HepG2 (cell line): ENCODE results near the gene AMPH. TPM values are rescaled to one million over a fixed set of nuclear protein-coding genes. Genes with fewer than 3 reads are reported as not detected.

Experiments
- ATAC-seq: fragments of 200-7000 bp; cut with Tn5 transposase; 3 replicates; pipeline ENCODE4 v1.9.1; 2020; ENCODE audit warnings: mild to moderate bottlenecking, moderate library complexity
- BruUV-seq: library from RNA; stranded (reverse); fragments of 400-500 nt; replicated peaks from 2 replicates; lab custom pipeline; 2021; lab: Mats Ljungman, UMichigan
- CTCF ChIA-PET: fragments of 300-600 bp; formaldehyde crosslinking; extraction: SDS; loops from one replicate; lab custom pipeline; 2021; ENCODE audit warnings: low total read pairs, inconsistent platforms, low intra/inter-chr PET ratio; lab: Yijun Ruan, JAX
- POLR2A ChIA-PET: fragments of 350-600 bp; sonication (Branson Sonifier 250); formaldehyde crosslinking; loops from one replicate; lab custom pipeline; 2020; ENCODE audit warnings: antibody characterized with exemption, inconsistent platforms; lab: Yijun Ruan, JAX
- DNase-seq: peaks from one replicate; pipeline ENCODE4 v3.0.0-alpha.2; 2015; ENCODE audit warnings: low spot score
- FAIRE-seq: peaks from 3 replicates; lab custom pipeline; 2011; peaks lifted over from hg19 to GRCh38; lab: Jason Lieb, UNC
- H2AFZ ChIP-seq: one replicate; pipeline ENCODE4 v1.6.1; 2011; ENCODE audit warnings: low read length, inconsistent platforms
- H3K27ac ChIP-seq: fragments of 300-600 bp; 3 replicates; pipeline ENCODE4 v1.8.0; 2011; ENCODE audit warnings: mixed run types, mild to moderate bottlenecking, mixed read lengths, low read length, inconsistent platforms; ENCODE audit not compliant: insufficient read depth; ENCODE audit errors: extremely low read length
- H3K27me3 ChIP-seq, 2 experiments: fragments of 200-600 bp in 1 of 2; 2 replicates in 1 of 2; 3 replicates in 1 of 2; pipeline versions ENCODE4 v1.6.0 to v1.8.0; 2011; ENCODE audit warnings: low read length in 2 of 2, mild to moderate bottlenecking in 2 of 2, moderate library complexity in 2 of 2, inconsistent platforms in 1 of 2; ENCODE audit not compliant: insufficient read depth in 2 of 2, control insufficient read depth in 1 of 2
- H3K36me3 ChIP-seq, 2 experiments: fragments of 200-600 bp in 1 of 2; replicated peaks in 1 of 2; 2 replicates in 1 of 2; 3 replicates in 1 of 2; pipeline versions ENCODE4 v1.5.1 to v1.8.0; 2011; ENCODE audit warnings: low read length in 2 of 2, inconsistent platforms in 1 of 2; ENCODE audit not compliant: insufficient read depth in 2 of 2, control insufficient read depth in 1 of 2
- H3K4me1 ChIP-seq: 2 replicates; pipeline ENCODE4 v1.5.1; 2012; ENCODE audit warnings: low read length, inconsistent platforms; ENCODE audit not compliant: insufficient read depth
- H3K4me2 ChIP-seq: 2 replicates; pipeline ENCODE4 v1.6.0; 2011; ENCODE audit warnings: low read depth, low read length, inconsistent platforms
- H3K4me3 ChIP-seq, 3 experiments: fragments of 200-600 bp in 1 of 3; sonication (generic), shearing (Covaris generic) in 1 of 3; replicated peaks in 1 of 3; 2 replicates each; pipeline ENCODE4 v1.5.1; 2011 to 2016; ENCODE audit warnings: low read length in 3 of 3, inconsistent platforms in 2 of 3, low read depth in 2 of 3, mild to moderate bottlenecking in 2 of 3, control low read depth in 1 of 3, mixed read lengths in 1 of 3; ENCODE audit not compliant: insufficient read depth in 1 of 3
- H3K79me2 ChIP-seq: one replicate; pipeline ENCODE4 v1.6.1; 2011; ENCODE audit warnings: low read length, inconsistent platforms; ENCODE audit not compliant: insufficient read depth
- H3K9ac ChIP-seq: 2 replicates; pipeline ENCODE4 v1.6.0; 2011; ENCODE audit warnings: mild to moderate bottlenecking, low read depth, low read length, inconsistent platforms; ENCODE audit not compliant: insufficient read depth
- H3K9me3 ChIP-seq: 2 replicates; pipeline ENCODE4 v1.5.1; 2012; ENCODE audit warnings: mild to moderate bottlenecking, low read length
- H4K20me1 ChIP-seq: 2 replicates; pipeline ENCODE4 v1.6.0; 2011; ENCODE audit warnings: inconsistent platforms, mild to moderate bottlenecking, low read length, moderate library complexity; ENCODE audit not compliant: insufficient read depth
- GTF2F1 ChIP-seq: fragments of 150-350 bp; IDR thresholded peaks from 2 replicates; pipeline ENCODE4 v1.6.1; 2014; ENCODE audit warnings: low read length
- HDAC6 ChIP-seq: fragments of 200-600 bp; sonication (generic); IDR thresholded peaks from 2 replicates; pipeline ENCODE4 v1.7.0; 2017; ENCODE audit warnings: mild to moderate bottlenecking, antibody characterized with exemption, low read length, low read depth
- HMG20B ChIP-seq: conservative IDR thresholded peaks from 2 replicates; pipeline ENCODE4 v1.6.1; 2016; ENCODE audit warnings: missing genetic modification reagents, missing compliant biosample characterization
- KLF11 ChIP-seq: IDR thresholded peaks from 2 replicates; pipeline ENCODE4 v1.6.1; 2016; ENCODE audit warnings: missing compliant biosample characterization
- NFE2 ChIP-seq: sonication (generic); formaldehyde crosslinking; IDR thresholded peaks from 2 replicates; pipeline ENCODE4 v1.4.0; 2020; ENCODE audit warnings: missing genetic modification reagents
- PLRG1 ChIP-seq: fragments of 450-650 bp; conservative IDR thresholded peaks from 2 replicates; pipeline ENCODE4 v1.6.1; 2016
- ZEB1 ChIP-seq: IDR thresholded peaks from 2 replicates; pipeline ENCODE4 v1.6.1; 2012; ENCODE audit warnings: mild to moderate bottlenecking, low read depth, inconsistent platforms; ENCODE audit not compliant: insufficient replicate concordance
- ZNF580 ChIP-seq: IDR thresholded peaks from 2 replicates; pipeline ENCODE4 v1.6.1; 2016; ENCODE audit warnings: low read depth, borderline replicate concordance
- WGBS: methylation state at CpG from one replicate; pipeline ENCODE4 v1.1.6; 2017; ENCODE audit warnings: low lambda C conversion rate; 5-methylcytosine and 5-hydroxymethylcytosine counted together
- in situ Hi-C: cut with HindIII; loops from 2 replicates; pipeline ENCODE4 v1.10.0; 2017; ENCODE audit warnings: low pct_unique_long_range_greater_than_20kb; ENCODE audit not compliant: extremely low pct_ligation_motif_present
- intact Hi-C: fragments of 100-400 bp; cut with micrococcal nuclease; formaldehyde crosslinking; loops from one replicate; pipeline ENCODE4 v1.10.0; 2022; ENCODE audit not compliant: unreplicated experiment
- polyA plus RNA-seq, 8 experiments: library from polyadenylated mRNA; depleted of rRNA in 3 of 8; stranded (reverse) in 7 of 8; unstranded in 1 of 8; fragments of >200 nt; fragmentation: Illumina TruSeq in 4 of 8; extraction: Trizol in 4 of 8; gene quantifications; 2 replicates each; pipeline versions ENCODE4 v1.2.1 to v1.2.3, GENCODE V29; 2011 to 2016; ENCODE audit warnings: low read depth in 4 of 8, missing spikeins in 1 of 8, mixed read lengths in 1 of 8; ENCODE audit not compliant: insufficient read depth in 1 of 8
- total RNA-seq, 5 experiments: library from RNA; depleted of rRNA; stranded (reverse); fragments of >200 nt; fragmentation: Illumina TruSeq; extraction: Trizol; gene quantifications; 2 replicates each; pipeline ENCODE4 v1.2.3, GENCODE V29; 2016; ENCODE audit warnings: low read depth in 1 of 5
- TF ChIP-seq, protein P1 (sequence below): sonication (generic); formaldehyde crosslinking; IDR thresholded peaks from 2 replicates; pipeline ENCODE4 v1.4.0; 2020; ENCODE audit warnings: mild to moderate bottlenecking, missing genetic modification reagents

AMPH gene
- total and polyA plus RNA-seq, 2 of the 13 experiments (the other 11 are each of a cell fraction or from before 2014, with no cell fraction given): not detected

- no TSS peak for BruUV-seq
- in situ Hi-C loops: loop anchor here (25.0 kb wide), 1 partner anchor 237 kb away; no protein-coding TSS in a partner anchor
- Histone ChIP-seq H3K27ac (no peak overlapping the region), H3K4me1 (no peaks in the 10 kb centered on the region), H3K4me2 (no peak overlapping the region), H3K9ac (no peak overlapping the region), H3K27me3 (no peaks in the 10 kb centered on the region), H3K36me3 (no peaks in the 10 kb centered on the region), H3K79me2 (no peaks in the 10 kb centered on the region), H3K4me3 (no peak overlapping the region), H4K20me1 (no peaks in the 10 kb centered on the region), H2AFZ (no peak overlapping the region), H3K9me3 (no peaks in the 10 kb centered on the region)
- FAIRE-seq (no peak), DNase-seq (no peak), ATAC-seq (no peak)
- intact Hi-C loops: no loop called here
- WGBS: 0% methylated on average over 3 of the region's 3 CpGs
- TF ChIP-seq ZNF580 (CRISPR knock-in tag): no peak
- ChIA-PET POLR2A (no interaction called here), CTCF (no interaction called here)
Measured at GRCh38 chr7:38424750-38425463, 206.3 kb downstream of the AMPH start.

GRCh38 chr7:38413784-38414183 lies 217.4 kb downstream of the AMPH start:
- Histone ChIP-seq H3K9me3 (no peaks in the 10 kb centered on the region), H3K9ac (no peak overlapping the region), H3K27me3 (no peaks in the 10 kb centered on the region), H2AFZ (no peak overlapping the region), H3K27ac (no peak overlapping the region), H4K20me1 (no peaks in the 10 kb centered on the region), H3K4me2 (no peak overlapping the region), H3K36me3 (no peaks in the 10 kb centered on the region), H3K4me3 (no peak overlapping the region), H3K4me1 (no peaks in the 10 kb centered on the region), H3K79me2 (no peaks in the 10 kb centered on the region)
- in situ Hi-C loops: loop anchor here (25.0 kb wide), 1 partner anchor 249 kb away; no protein-coding TSS in a partner anchor
- ATAC-seq (no peak), DNase-seq (no peak), FAIRE-seq (no peak)
- ChIA-PET POLR2A (no interaction called here), CTCF (no interaction called here)
- intact Hi-C loops: no loop called here
- no TSS peak for BruUV-seq
- WGBS: 13% methylated on average over 3 of the region's 3 CpGs
- TF ChIP-seq ZEB1: no peak
- TF ChIP-seq NFE2 (CRISPR knock-in tag): no peak
- TF ChIP-seq, protein P1, sequence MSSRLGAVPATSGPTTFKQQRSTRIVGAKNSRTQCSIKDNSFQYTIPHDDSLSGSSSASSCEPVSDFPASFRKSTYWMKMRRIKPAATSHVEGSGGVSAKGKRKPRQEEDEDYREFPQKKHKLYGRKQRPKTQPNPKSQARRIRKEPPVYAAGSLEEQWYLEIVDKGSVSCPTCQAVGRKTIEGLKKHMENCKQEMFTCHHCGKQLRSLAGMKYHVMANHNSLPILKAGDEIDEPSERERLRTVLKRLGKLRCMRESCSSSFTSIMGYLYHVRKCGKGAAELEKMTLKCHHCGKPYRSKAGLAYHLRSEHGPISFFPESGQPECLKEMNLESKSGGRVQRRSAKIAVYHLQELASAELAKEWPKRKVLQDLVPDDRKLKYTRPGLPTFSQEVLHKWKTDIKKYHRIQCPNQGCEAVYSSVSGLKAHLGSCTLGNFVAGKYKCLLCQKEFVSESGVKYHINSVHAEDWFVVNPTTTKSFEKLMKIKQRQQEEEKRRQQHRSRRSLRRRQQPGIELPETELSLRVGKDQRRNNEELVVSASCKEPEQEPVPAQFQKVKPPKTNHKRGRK (CRISPR knock-in tag): no peak
- no peak for TF ChIP-seq HDAC6
- no peak for TF ChIP-seq PLRG1
- TF ChIP-seq KLF11 (CRISPR knock-in tag): no peak
- TF ChIP-seq HMG20B (CRISPR knock-in tag): no peak
- no peak for TF ChIP-seq GTF2F1
